Keratinocyte (primary cell): ENCODE results near the gene OSGIN1. TPM values are rescaled to one million over a fixed set of nuclear protein-coding genes. Genes with fewer than 3 reads are reported as not detected.
"Not testable (repeated sequence)": the region's sequence is repeated elsewhere in the genome, so short reads cannot be mapped to it uniquely, and the experiment has no call there.

Source experiments
- DNase-seq: peaks from one replicate; pipeline ENCODE4 v3.0.0-alpha.2; 2011; ENCODE audit warnings: low read depth, missing footprints, low spot score
- FAIRE-seq: peaks from 2 replicates; lab custom pipeline; 2011; peaks lifted over from hg19 to GRCh38; lab: Jason Lieb, UNC
- H2AFZ ChIP-seq: 2 replicates; pipeline ENCODE4 v1.6.0; 2012; ENCODE audit warnings: low read length, control low read depth, inconsistent platforms; ENCODE audit not compliant: control insufficient read depth
- H3K27ac ChIP-seq: 2 replicates; pipeline ENCODE4 v1.5.1; 2011; ENCODE audit warnings: low read length; ENCODE audit not compliant: control insufficient read depth, insufficient read depth
- H3K27me3 ChIP-seq: 3 replicates; pipeline ENCODE4 v1.6.0; 2011; ENCODE audit warnings: low read length; ENCODE audit not compliant: control insufficient read depth, insufficient read depth; ENCODE audit errors: extremely low read depth
- H3K36me3 ChIP-seq, 2 experiments: 2 replicates in 1 of 2; 3 replicates in 1 of 2; pipeline ENCODE4 v1.5.1; 2011; ENCODE audit warnings: low read length in 2 of 2, mild to moderate bottlenecking in 1 of 2; ENCODE audit not compliant: control insufficient read depth in 2 of 2, insufficient read depth in 2 of 2; ENCODE audit errors: extremely low read depth in 1 of 2
- H3K4me1 ChIP-seq: 3 replicates; pipeline ENCODE4 v1.5.1; 2011; ENCODE audit warnings: low read length; ENCODE audit not compliant: control insufficient read depth, insufficient read depth; ENCODE audit errors: extremely low read depth
- H3K4me2 ChIP-seq: 3 replicates; pipeline ENCODE4 v1.6.0; 2011; ENCODE audit warnings: low read depth, low read length; ENCODE audit not compliant: control insufficient read depth, insufficient read depth; ENCODE audit errors: extremely low read depth
- H3K4me3 ChIP-seq, 3 experiments: fragments of 200-600 bp in 1 of 3; sonication (generic) in 1 of 3; 2 replicates in 2 of 3; 3 replicates in 1 of 3; pipeline ENCODE4 v1.5.1; 2011 to 2016; ENCODE audit warnings: low read length in 3 of 3, mild to moderate bottlenecking in 3 of 3, control low read depth in 2 of 3, inconsistent platforms in 1 of 3, low read depth in 1 of 3, mixed read lengths in 1 of 3, mixed run types in 1 of 3, moderate library complexity in 1 of 3; ENCODE audit not compliant: control insufficient read depth in 2 of 3, insufficient read depth in 2 of 3; ENCODE audit errors: extremely low read depth in 1 of 3
- H3K79me2 ChIP-seq: 2 replicates; pipeline ENCODE4 v1.6.0; 2012; ENCODE audit warnings: low read length; ENCODE audit not compliant: control insufficient read depth, insufficient read depth
- H3K9ac ChIP-seq: 3 replicates; pipeline ENCODE4 v1.6.0; 2011; ENCODE audit warnings: low read length; ENCODE audit not compliant: control insufficient read depth, insufficient read depth; ENCODE audit errors: extremely low read depth
- H3K9me1 ChIP-seq: 3 replicates; pipeline ENCODE4 v1.6.0; 2011; ENCODE audit warnings: low read length; ENCODE audit not compliant: control insufficient read depth, insufficient read depth; ENCODE audit errors: extremely low read depth
- H3K9me3 ChIP-seq: 2 replicates; pipeline ENCODE4 v1.5.1; 2012; ENCODE audit warnings: low read depth, low read length; ENCODE audit not compliant: control insufficient read depth
- H4K20me1 ChIP-seq: 3 replicates; pipeline ENCODE4 v1.6.0; 2011; ENCODE audit warnings: low read length; ENCODE audit not compliant: control insufficient read depth, insufficient read depth; ENCODE audit errors: extremely low read depth
- EZH2 ChIP-seq: IDR thresholded peaks from one replicate; pipeline ENCODE4 v1.6.1; 2012; ENCODE audit warnings: inconsistent platforms, mild to moderate bottlenecking, low read length, moderate library complexity
- dilution Hi-C: fragments of 300-500 bp; cut with MboI; formaldehyde crosslinking; loops from one replicate; pipeline ENCODE4 v1.7.0; 2020; ENCODE audit warnings: low sequenced_read_pairs; ENCODE audit not compliant: extremely low pct_ligation_motif_present
- polyA plus RNA-seq, 5 experiments: library from polyadenylated mRNA; depleted of rRNA in 3 of 5; stranded (reverse) in 3 of 5; stranded (forward) in 1 of 5; unstranded in 1 of 5; fragments of >200 nt; gene quantifications; 1 replicate in 1 of 5; 2 replicates in 3 of 5; 3 replicates in 1 of 5; pipeline versions ENCODE4 v1.2.1 to v1.2.3, GENCODE V29; 2011 to 2012; ENCODE audit warnings: missing spikeins in 2 of 5, low read depth in 1 of 5, low replicate concordance in 1 of 5
- TF ChIP-seq, protein P1 (sequence below), 3 experiments: IDR thresholded peaks in 1 of 3; conservative IDR thresholded peaks in 1 of 3; optimal IDR thresholded peaks in 1 of 3; 2 replicates in 2 of 3; 3 replicates in 1 of 3; pipeline versions ENCODE3 to v1.5.1; 2011; ENCODE audit warnings: low read length in 3 of 3, mild to moderate bottlenecking in 3 of 3, moderate library complexity in 2 of 3, control low read depth in 1 of 3, inconsistent platforms in 1 of 3; ENCODE audit not compliant: insufficient read depth in 2 of 3; ENCODE audit errors: extremely low read depth in 1 of 3

Gene OSGIN1
- polyA plus RNA-seq, 1 donor (not counting 4 experiments of a cell fraction or from before 2014, with no cell fraction given): 2.1 TPM

DNA sequence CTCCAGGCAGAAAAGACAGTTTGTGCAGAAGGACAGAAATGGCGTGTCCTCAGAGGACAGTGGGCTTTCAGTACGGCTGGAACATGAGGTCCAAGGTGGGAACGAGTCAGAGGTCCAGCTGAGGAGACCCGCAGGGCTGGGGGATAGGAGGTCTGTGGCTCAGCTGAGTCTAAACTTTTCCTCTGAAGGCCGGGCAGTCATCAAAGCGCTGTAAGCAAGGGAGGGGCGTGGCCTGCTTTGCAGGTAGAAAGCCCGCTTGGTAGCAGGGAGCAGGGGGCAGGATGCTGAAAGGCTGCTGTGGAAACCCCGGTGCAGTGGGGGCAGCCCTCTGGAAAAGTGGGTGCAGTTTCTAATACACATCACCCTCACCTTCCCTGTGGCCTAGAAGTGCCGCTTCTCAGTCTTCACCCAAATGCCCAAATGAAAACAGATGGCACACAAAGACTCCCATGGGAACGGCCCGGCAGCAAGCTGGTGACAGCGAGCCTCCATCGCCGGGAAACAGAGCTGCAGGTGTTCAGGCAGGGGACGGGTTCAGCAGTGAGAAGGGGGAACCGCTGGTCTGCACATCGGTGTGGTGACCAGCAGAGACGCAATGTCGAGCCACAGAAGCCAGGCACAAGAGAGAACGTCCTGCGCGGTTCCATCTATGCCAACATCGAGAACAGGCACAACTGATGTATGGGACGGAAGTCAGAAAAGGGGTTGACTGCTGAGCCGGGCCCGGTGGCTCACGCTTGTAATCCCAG is 12.2 kb upstream of the OSGIN1 start:
- no peaks in the 10 kb centered on the region for H3K9me1 ChIP-seq
- no peak overlapping the region for H3K9ac ChIP-seq
- no peaks in the 10 kb centered on the region for H3K9me3 ChIP-seq
- no peaks in the 10 kb centered on the region for H3K36me3 ChIP-seq
- peaks cover 5% of the 10 kb centered on the region for H3K27me3 ChIP-seq
- H4K20me1 ChIP-seq: no peaks in the 10 kb centered on the region
- H3K4me2 ChIP-seq: no peak overlapping the region
- no peak overlapping the region for H3K4me3 ChIP-seq
- no peak overlapping the region for H2AFZ ChIP-seq
- H3K27ac ChIP-seq: no peak overlapping the region
- FAIRE-seq (no peak), DNase-seq (no peak)
- no peaks in the 10 kb centered on the region for H3K4me1 ChIP-seq
- H3K79me2 ChIP-seq: no peaks in the 10 kb centered on the region
- dilution Hi-C loops: no loop called here
- TF ChIP-seq, protein P1, sequence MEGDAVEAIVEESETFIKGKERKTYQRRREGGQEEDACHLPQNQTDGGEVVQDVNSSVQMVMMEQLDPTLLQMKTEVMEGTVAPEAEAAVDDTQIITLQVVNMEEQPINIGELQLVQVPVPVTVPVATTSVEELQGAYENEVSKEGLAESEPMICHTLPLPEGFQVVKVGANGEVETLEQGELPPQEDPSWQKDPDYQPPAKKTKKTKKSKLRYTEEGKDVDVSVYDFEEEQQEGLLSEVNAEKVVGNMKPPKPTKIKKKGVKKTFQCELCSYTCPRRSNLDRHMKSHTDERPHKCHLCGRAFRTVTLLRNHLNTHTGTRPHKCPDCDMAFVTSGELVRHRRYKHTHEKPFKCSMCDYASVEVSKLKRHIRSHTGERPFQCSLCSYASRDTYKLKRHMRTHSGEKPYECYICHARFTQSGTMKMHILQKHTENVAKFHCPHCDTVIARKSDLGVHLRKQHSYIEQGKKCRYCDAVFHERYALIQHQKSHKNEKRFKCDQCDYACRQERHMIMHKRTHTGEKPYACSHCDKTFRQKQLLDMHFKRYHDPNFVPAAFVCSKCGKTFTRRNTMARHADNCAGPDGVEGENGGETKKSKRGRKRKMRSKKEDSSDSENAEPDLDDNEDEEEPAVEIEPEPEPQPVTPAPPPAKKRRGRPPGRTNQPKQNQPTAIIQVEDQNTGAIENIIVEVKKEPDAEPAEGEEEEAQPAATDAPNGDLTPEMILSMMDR (optimal IDR thresholded peaks at IDR 0.05 in 1 of 3, IDR thresholded peaks at IDR 0.05 in 1 of 3, conservative IDR thresholded peaks at IDR 0.05 in 1 of 3; ENCODE audit: extremely low read depth in 1 of 3, insufficient read depth in 2 of 3, low read length in 3 of 3): no peak
- TF ChIP-seq EZH2: no peak

DNA sequence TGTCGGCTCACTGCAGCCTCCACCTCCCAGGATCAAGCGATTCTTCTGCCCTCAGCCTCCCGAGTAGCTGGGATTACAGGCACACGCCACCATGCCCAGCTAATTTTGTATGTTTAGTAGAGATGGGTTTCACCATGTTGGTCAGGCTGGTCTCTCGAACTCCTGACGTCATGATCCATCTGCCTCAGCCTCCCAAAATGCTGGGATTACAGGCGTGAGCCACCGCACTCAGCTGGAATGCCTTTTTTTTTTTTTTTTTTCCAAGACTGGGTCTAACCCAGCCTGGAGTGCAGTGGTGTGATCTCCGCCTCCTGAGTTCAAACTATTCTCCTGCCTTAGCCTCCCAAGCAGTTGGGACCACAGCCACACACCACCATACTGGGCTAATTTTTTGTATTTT is 11.5 kb upstream of the OSGIN1 start:
- DNase-seq, H3K9me1 ChIP-seq, dilution Hi-C loops, H3K9ac ChIP-seq, H3K27ac ChIP-seq, H3K27me3 ChIP-seq, H4K20me1 ChIP-seq, H3K4me3 ChIP-seq, H3K4me1 ChIP-seq, H3K36me3 ChIP-seq, FAIRE-seq, H2AFZ ChIP-seq, H3K79me2 ChIP-seq, H3K9me3 ChIP-seq, H3K4me2 ChIP-seq: not testable (repeated sequence)

DNA sequence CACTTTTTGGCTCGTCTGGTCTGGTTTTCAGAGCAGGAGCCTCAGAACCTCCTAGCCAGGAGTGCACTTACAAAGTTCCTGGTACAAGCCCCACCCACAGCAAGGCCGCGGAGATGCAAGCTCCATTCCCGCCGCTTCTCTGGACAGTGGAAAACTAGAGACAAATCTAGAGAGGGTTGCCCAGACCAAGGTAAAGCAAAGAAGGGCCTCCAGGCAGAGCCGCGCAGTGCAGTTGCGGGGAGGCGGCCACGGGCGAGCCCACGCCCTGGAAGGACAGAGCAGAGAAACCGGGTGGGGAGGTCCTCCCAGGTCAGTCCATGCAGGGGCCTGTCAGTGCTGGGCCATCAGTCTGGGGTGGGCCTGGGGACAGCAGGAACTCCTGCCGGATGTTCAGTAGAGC is 11.0 kb upstream of the OSGIN1 start:
- no peaks in the 10 kb centered on the region for H3K9me3 ChIP-seq
- no peaks in the 10 kb centered on the region for H3K4me1 ChIP-seq
- no peaks in the 10 kb centered on the region for H3K9me1 ChIP-seq
- H2AFZ ChIP-seq: no peak overlapping the region
- no peak overlapping the region for H3K9ac ChIP-seq
- no peak overlapping the region for H3K27ac ChIP-seq
- TF ChIP-seq, protein P1 (optimal IDR thresholded peaks at IDR 0.05 in 1 of 3, IDR thresholded peaks at IDR 0.05 in 1 of 3, conservative IDR thresholded peaks at IDR 0.05 in 1 of 3; ENCODE audit: extremely low read depth in 1 of 3, insufficient read depth in 2 of 3, low read length in 3 of 3): no peak
- no peak for TF ChIP-seq EZH2
- no peaks in the 10 kb centered on the region for H3K27me3 ChIP-seq
- FAIRE-seq (no peak), DNase-seq (no peak)
- no peaks in the 10 kb centered on the region for H4K20me1 ChIP-seq
- no peak overlapping the region for H3K4me2 ChIP-seq
- no peak overlapping the region for H3K4me3 ChIP-seq
- dilution Hi-C loops: no loop called here
- no peaks in the 10 kb centered on the region for H3K79me2 ChIP-seq
- no peaks in the 10 kb centered on the region for H3K36me3 ChIP-seq
